Neural cell (in vitro differentiated cells): ENCODE data around the gene TMEM80. TPM values are rescaled to one million over a fixed set of nuclear protein-coding genes. Genes with fewer than 3 reads are reported as not detected.
A peak's percentile ranks its signal among the peaks of the same experiment; 100 is the strongest.

ENCODE experiments used
- H2AFZ ChIP-seq: fragments of 200-600, 300-800 bp; sonication (generic), shearing (Covaris generic); 2 replicates; pipeline ENCODE4 v1.6.0; 2014; ENCODE audit warnings: low read depth, mild to moderate bottlenecking, antibody characterized with exemption, low read length, moderate library complexity
- H3F3A ChIP-seq: fragments of 200-600 bp; shearing (Covaris generic); 2 replicates; pipeline ENCODE4 v1.6.1; 2016; ENCODE audit warnings: mild to moderate bottlenecking, moderate library complexity, mixed read lengths, antibody characterized with exemption, low read length; ENCODE audit not compliant: insufficient read depth, poor library complexity, severe bottlenecking
- H3K27ac ChIP-seq: fragments of 200-600, 300-800 bp; sonication (generic), shearing (Covaris generic); 2 replicates; pipeline ENCODE4 v1.5.1; 2014; ENCODE audit warnings: mild to moderate bottlenecking, low read length, moderate library complexity
- H3K27me3 ChIP-seq: fragments of 300-800, 200-600 bp; sonication (generic), shearing (Covaris generic); 2 replicates; pipeline ENCODE4 v1.6.0; 2014; ENCODE audit warnings: mild to moderate bottlenecking, low read depth, low read length, moderate library complexity; ENCODE audit not compliant: insufficient read depth
- H3K36me3 ChIP-seq: fragments of 300-800, 200-600 bp; sonication (generic), shearing (Covaris generic); 2 replicates; pipeline ENCODE4 v1.5.1; 2014; ENCODE audit warnings: mild to moderate bottlenecking, antibody characterized with exemption, low read length, moderate library complexity; ENCODE audit not compliant: insufficient read depth
- H3K4me2 ChIP-seq: fragments of 300-800, 200-600 bp; sonication (generic), shearing (Covaris generic); 2 replicates; pipeline ENCODE4 v1.6.0; 2014; ENCODE audit warnings: mild to moderate bottlenecking, low read length
- H3K4me3 ChIP-seq: fragments of 300-800, 200-600 bp; sonication (generic), shearing (Covaris generic); 2 replicates; pipeline ENCODE4 v1.5.1; 2014; ENCODE audit warnings: mild to moderate bottlenecking, low read length, moderate library complexity
- H3K79me2 ChIP-seq: fragments of 200-600 bp; shearing (Covaris generic); replicated peaks from 2 replicates; pipeline ENCODE4 v1.6.0; 2014; ENCODE audit warnings: mild to moderate bottlenecking, low read length, moderate library complexity; ENCODE audit not compliant: insufficient read depth
- H3K9ac ChIP-seq: fragments of 300-800, 200-600 bp; sonication (generic), shearing (Covaris generic); 2 replicates; pipeline ENCODE4 v1.6.1; 2016; ENCODE audit warnings: mild to moderate bottlenecking, low read length, mixed read lengths
- H3K9me2 ChIP-seq: fragments of 200-600 bp; shearing (Covaris generic); 2 replicates; pipeline ENCODE4 v1.6.1; 2016; ENCODE audit warnings: mild to moderate bottlenecking, low read length, mixed read lengths; ENCODE audit not compliant: insufficient read depth
- H3K9me3 ChIP-seq: fragments of 200-600, 300-800 bp; sonication (generic), shearing (Covaris generic); 2 replicates; pipeline ENCODE4 v1.6.1; 2016; ENCODE audit warnings: mild to moderate bottlenecking, mixed run types, low read length, moderate library complexity, mixed read lengths
- H4K20me1 ChIP-seq: fragments of 200-600 bp; shearing (Covaris generic); 2 replicates; pipeline ENCODE4 v1.6.1; 2016; ENCODE audit warnings: mild to moderate bottlenecking, mixed run types; ENCODE audit not compliant: insufficient read depth
- EP300 ChIP-seq: fragments of 450-650 bp; conservative IDR thresholded peaks from 2 replicates; pipeline ENCODE4 v1.6.1; 2014; ENCODE audit warnings: antibody characterized with exemption, mild to moderate bottlenecking, moderate library complexity; ENCODE audit not compliant: poor library complexity, severe bottlenecking
- EZH2 ChIP-seq: fragments of 200-600, 300-800 bp; shearing (Covaris generic), sonication (generic); IDR thresholded peaks from 2 replicates; pipeline ENCODE4 v1.6.1; 2014; ENCODE audit warnings: antibody characterized with exemption, low read length, borderline replicate concordance, mild to moderate bottlenecking; ENCODE audit not compliant: insufficient read depth, poor library complexity, severe bottlenecking
- MXI1 ChIP-seq: fragments of 450-650 bp; conservative IDR thresholded peaks from 2 replicates; pipeline ENCODE4 v1.6.1; 2014; ENCODE audit warnings: antibody characterized with exemption, mild to moderate bottlenecking; ENCODE audit not compliant: poor library complexity, severe bottlenecking
- POLR2AphosphoS5 ChIP-seq: IDR thresholded peaks from 2 replicates; pipeline ENCODE4 v1.6.1; 2012
- RAD21 ChIP-seq: fragments of 450-650 bp; conservative IDR thresholded peaks from 2 replicates; pipeline ENCODE4 v1.6.1; 2014; ENCODE audit warnings: antibody characterized with exemption, mild to moderate bottlenecking, moderate library complexity
- SMC3 ChIP-seq: fragments of 450-650 bp; conservative IDR thresholded peaks from 2 replicates; pipeline ENCODE4 v1.6.1; 2014; ENCODE audit warnings: antibody characterized with exemption, mild to moderate bottlenecking, moderate library complexity; ENCODE audit not compliant: poor library complexity
- TAF1 ChIP-seq: IDR thresholded peaks from 2 replicates; pipeline ENCODE4 v1.6.1; 2012; ENCODE audit warnings: low read depth
- polyA plus RNA-seq: library from polyadenylated mRNA; depleted of rRNA; stranded (reverse); fragments of >200 nt; gene quantifications from 2 replicates; pipeline ENCODE4 v1.2.3, GENCODE V29; 2014
- TF ChIP-seq, protein P1 (sequence below): IDR thresholded peaks from 2 replicates; pipeline ENCODE4 v1.6.1; 2012; ENCODE audit warnings: borderline replicate concordance
- TF ChIP-seq, protein P2 (sequence below): fragments of 450-650 bp; IDR thresholded peaks from 2 replicates; pipeline ENCODE4 v1.5.1; 2014; ENCODE audit warnings: antibody characterized with exemption, mild to moderate bottlenecking, moderate library complexity; ENCODE audit not compliant: poor library complexity, severe bottlenecking

Gene TMEM80
- polyA plus RNA-seq, 1 donor from 2014 or later, result 23.1 TPM

DNA sequence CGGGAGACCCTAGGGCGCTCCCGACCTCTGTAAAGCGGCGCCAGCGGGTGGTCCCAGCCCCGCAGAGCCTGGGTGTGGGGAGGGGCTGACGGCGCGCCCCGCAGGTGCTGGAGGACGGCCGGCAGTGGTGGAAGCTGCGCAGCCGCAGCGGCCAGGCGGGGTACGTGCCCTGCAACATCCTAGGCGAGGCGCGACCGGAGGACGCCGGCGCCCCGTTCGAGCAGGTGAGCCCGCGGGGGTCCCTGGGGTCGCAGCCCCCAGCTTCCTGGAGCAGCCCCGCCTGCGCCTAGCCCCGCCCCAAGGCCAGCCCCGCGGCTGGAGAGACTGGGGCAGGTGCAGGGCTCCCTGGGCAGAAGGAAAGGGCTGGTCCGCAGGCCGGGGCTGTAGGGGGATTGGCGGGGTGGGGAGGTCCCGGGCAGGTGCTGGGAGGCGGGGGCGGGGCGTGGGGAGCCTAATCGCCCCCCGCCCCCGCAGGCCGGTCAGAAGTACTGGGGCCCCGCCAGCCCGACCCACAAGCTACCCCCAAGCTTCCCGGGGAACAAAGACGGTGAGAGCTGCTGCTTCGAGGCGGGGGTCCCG, 30.1 kb downstream of the TMEM80 start:
- H2AFZ ChIP-seq, result no peak overlapping the region
- H3F3A ChIP-seq, result no peaks in the 10 kb centered on the region
- H3K9ac ChIP-seq, result no peak overlapping the region
- H3K4me2 ChIP-seq, result no peak overlapping the region
- no peaks in the 10 kb centered on the region for H3K36me3 ChIP-seq
- no peaks in the 10 kb centered on the region for H4K20me1 ChIP-seq
- no peak overlapping the region for H3K27ac ChIP-seq
- H3K27me3 ChIP-seq, result peaks cover 47% of the 10 kb centered on the region
- no peaks in the 10 kb centered on the region for H3K9me3 ChIP-seq
- H3K79me2 ChIP-seq, result no peaks in the 10 kb centered on the region
- H3K9me2 ChIP-seq, result no peaks in the 10 kb centered on the region
- TF ChIP-seq, protein P1, sequence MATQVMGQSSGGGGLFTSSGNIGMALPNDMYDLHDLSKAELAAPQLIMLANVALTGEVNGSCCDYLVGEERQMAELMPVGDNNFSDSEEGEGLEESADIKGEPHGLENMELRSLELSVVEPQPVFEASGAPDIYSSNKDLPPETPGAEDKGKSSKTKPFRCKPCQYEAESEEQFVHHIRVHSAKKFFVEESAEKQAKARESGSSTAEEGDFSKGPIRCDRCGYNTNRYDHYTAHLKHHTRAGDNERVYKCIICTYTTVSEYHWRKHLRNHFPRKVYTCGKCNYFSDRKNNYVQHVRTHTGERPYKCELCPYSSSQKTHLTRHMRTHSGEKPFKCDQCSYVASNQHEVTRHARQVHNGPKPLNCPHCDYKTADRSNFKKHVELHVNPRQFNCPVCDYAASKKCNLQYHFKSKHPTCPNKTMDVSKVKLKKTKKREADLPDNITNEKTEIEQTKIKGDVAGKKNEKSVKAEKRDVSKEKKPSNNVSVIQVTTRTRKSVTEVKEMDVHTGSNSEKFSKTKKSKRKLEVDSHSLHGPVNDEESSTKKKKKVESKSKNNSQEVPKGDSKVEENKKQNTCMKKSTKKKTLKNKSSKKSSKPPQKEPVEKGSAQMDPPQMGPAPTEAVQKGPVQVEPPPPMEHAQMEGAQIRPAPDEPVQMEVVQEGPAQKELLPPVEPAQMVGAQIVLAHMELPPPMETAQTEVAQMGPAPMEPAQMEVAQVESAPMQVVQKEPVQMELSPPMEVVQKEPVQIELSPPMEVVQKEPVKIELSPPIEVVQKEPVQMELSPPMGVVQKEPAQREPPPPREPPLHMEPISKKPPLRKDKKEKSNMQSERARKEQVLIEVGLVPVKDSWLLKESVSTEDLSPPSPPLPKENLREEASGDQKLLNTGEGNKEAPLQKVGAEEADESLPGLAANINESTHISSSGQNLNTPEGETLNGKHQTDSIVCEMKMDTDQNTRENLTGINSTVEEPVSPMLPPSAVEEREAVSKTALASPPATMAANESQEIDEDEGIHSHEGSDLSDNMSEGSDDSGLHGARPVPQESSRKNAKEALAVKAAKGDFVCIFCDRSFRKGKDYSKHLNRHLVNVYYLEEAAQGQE, result no peak
- TF ChIP-seq RAD21 (no peak), POLR2AphosphoS5 (no peak), EP300 (no peak), MXI1 (no peak), SMC3 (no peak), EZH2 (no peak), TAF1 (no peak)
- TF ChIP-seq, protein P2, sequence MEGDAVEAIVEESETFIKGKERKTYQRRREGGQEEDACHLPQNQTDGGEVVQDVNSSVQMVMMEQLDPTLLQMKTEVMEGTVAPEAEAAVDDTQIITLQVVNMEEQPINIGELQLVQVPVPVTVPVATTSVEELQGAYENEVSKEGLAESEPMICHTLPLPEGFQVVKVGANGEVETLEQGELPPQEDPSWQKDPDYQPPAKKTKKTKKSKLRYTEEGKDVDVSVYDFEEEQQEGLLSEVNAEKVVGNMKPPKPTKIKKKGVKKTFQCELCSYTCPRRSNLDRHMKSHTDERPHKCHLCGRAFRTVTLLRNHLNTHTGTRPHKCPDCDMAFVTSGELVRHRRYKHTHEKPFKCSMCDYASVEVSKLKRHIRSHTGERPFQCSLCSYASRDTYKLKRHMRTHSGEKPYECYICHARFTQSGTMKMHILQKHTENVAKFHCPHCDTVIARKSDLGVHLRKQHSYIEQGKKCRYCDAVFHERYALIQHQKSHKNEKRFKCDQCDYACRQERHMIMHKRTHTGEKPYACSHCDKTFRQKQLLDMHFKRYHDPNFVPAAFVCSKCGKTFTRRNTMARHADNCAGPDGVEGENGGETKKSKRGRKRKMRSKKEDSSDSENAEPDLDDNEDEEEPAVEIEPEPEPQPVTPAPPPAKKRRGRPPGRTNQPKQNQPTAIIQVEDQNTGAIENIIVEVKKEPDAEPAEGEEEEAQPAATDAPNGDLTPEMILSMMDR, result no peak
- H3K4me3 ChIP-seq, result peak overlapping the region; percentile 53

DNA sequence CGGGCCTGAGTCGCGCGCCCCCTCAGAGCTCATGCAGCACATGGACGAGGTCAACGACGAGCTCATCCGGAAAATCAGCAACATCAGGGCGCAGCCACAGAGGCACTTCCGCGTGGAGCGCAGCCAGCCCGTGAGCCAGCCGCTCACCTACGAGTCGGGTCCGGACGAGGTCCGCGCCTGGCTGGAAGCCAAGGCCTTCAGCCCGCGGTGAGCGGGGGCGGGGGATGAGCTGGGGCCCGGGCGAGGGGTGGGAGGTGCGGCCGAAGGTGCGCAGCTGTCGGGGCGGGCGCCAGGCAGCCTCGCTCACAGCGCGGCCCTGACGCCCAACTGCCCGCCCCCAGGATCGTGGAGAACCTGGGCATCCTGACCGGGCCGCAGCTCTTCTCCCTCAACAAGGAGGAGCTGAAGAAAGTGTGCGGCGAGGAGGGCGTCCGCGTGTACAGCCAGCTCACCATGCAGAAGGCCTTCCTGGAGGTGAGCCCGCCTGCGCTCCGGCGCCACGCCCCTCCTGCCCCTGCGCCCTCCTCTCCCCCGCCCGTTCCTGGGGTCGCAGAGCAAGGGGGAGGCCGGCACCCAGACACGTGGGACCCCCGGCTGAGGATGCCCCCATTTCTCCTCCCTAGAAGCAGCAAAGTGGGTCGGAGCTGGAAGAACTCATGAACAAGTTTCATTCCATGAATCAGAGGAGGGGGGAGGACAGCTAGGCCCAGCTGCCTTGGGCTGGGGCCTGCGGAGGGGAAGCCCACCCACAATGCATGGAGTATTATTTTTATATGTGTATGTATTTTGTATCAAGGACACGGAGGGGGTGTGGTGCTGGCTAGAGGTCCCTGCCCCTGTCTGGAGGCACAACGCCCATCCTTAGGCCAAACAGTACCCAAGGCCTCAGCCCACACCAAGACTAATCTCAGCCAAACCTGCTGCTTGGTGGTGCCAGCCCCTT, 30.9 kb downstream of the TMEM80 start:
- H3K79me2 ChIP-seq, result no peaks in the 10 kb centered on the region
- no peaks in the 10 kb centered on the region for H4K20me1 ChIP-seq
- H3F3A ChIP-seq, result no peaks in the 10 kb centered on the region
- no peaks in the 10 kb centered on the region for H3K9me3 ChIP-seq
- H2AFZ ChIP-seq, result no peak overlapping the region
- no peak overlapping the region for H3K9ac ChIP-seq
- H3K27me3 ChIP-seq, result peaks cover 38% of the 10 kb centered on the region
- peak overlapping the region; percentile 53 for H3K4me3 ChIP-seq
- H3K4me2 ChIP-seq, result no peak overlapping the region
- TF ChIP-seq SMC3 (no peak), EP300 (no peak), POLR2AphosphoS5 (no peak), EZH2 (no peak)
- H3K27ac ChIP-seq, result no peak overlapping the region
- no peaks in the 10 kb centered on the region for H3K9me2 ChIP-seq
- no peaks in the 10 kb centered on the region for H3K36me3 ChIP-seq
